ENCODE results near the gene IRAK1.

Gene IRAK1

GRCh38 chrX:154019061-154019621 is 561 bp downstream of the IRAK1 start:
- DNase-seq (ENCODE audit: low spot score) = peak; percentile 2

- DNase-seq (ENCODE audit: low spot score) = no peak
Measured at GRCh38 chrX:154018518-154019060, 1.1 kb downstream of the IRAK1 start.

GRCh38 chrX:154017766-154018517 is 1.8 kb downstream of the IRAK1 start:
- no peak for DNase-seq (ENCODE audit: low spot score)

- DNase-seq (ENCODE audit: low spot score) = no peak
Measured at GRCh38 chrX:154016366-154017076, 3.2 kb downstream of the IRAK1 start.

GRCh38 chrX:154015581-154016264 is 4.0 kb downstream of the IRAK1 start:
- no peak for DNase-seq (ENCODE audit: low spot score)

GRCh38 chrX:154014429-154015380 is 5.0 kb downstream of the IRAK1 start:
- DNase-seq (ENCODE audit: low spot score) = no peak

GRCh38 chrX:154013614-154014360 is 5.9 kb downstream of the IRAK1 start:
- peak; percentile 53 for DNase-seq (ENCODE audit: low spot score)

GRCh38 chrX:154013001-154013421 is 6.7 kb downstream of the IRAK1 start:
- DNase-seq (ENCODE audit: low spot score) = no peak

- DNase-seq (ENCODE audit: low spot score) = no peak
Measured at GRCh38 chrX:154012336-154012991, 7.2 kb downstream of the IRAK1 start.

- no peak for DNase-seq (ENCODE audit: low spot score)
Measured at GRCh38 chrX:154011376-154012335, 8.0 kb downstream of the IRAK1 start.

- DNase-seq (ENCODE audit: low spot score) = no peak
Measured at GRCh38 chrX:154010330-154011087, 9.2 kb downstream of the IRAK1 start.

- DNase-seq (ENCODE audit: low spot score) = no peak
Measured at GRCh38 chrX:154008521-154008920, 11.2 kb downstream of the IRAK1 start.

- no peak for DNase-seq (ENCODE audit: low spot score)
Measured at GRCh38 chrX:154006947-154007346, 12.8 kb downstream of the IRAK1 start.

GRCh38 chrX:154004315-154004714 is 15.4 kb downstream of the IRAK1 start:
- DNase-seq (ENCODE audit: low spot score) = no peak

GRCh38 chrX:154002215-154002719 is 17.4 kb downstream of the IRAK1 start:
- DNase-seq (ENCODE audit: low spot score) = peak; percentile 59

GRCh38 chrX:154000051-154000450 is 19.7 kb downstream of the IRAK1 start:
- DNase-seq (ENCODE audit: low spot score) = no peak

GRCh38 chrX:153999359-154000037 is 20.2 kb downstream of the IRAK1 start:
- no peak for DNase-seq (ENCODE audit: low spot score)

All from CD4-positive, alpha-beta T cell treated with Interleukin-2 at 100 ng/mL for 4 hours (primary cell).